ENCODE results near the gene GRK5.

Gene GRK5

GRCh38 chr10:119398996-119399395 is 191.6 kb downstream of the GRK5 start:
- POLR2A ChIA-PET: no interaction called here
- no peak for TF ChIP-seq PKNOX1 (IDR thresholded peaks at IDR 0.05)
- no peak for TF ChIP-seq FOXA1 (IDR thresholded peaks at IDR 0.05)
- no peak for TF ChIP-seq LEF1 (IDR thresholded peaks at IDR 0.05; ENCODE audit: borderline replicate concordance)
- no peak for TF ChIP-seq ELF4 (IDR thresholded peaks at IDR 0.05)
- no peak for TF ChIP-seq SP1 (IDR thresholded peaks at IDR 0.05)
- no peak for TF ChIP-seq NFRKB (IDR thresholded peaks at IDR 0.05)
- TF ChIP-seq SUZ12 (IDR thresholded peaks at IDR 0.05): no peak
- TF ChIP-seq FOXM1 (IDR thresholded peaks at IDR 0.05; ENCODE audit: borderline replicate concordance): no peak
- no peak for TF ChIP-seq FOXK2 (IDR thresholded peaks at IDR 0.05)
- no peak for TF ChIP-seq HDGF (IDR thresholded peaks at IDR 0.05; ENCODE audit: borderline replicate concordance)
- no peak for TF ChIP-seq CTBP1 (IDR thresholded peaks at IDR 0.05; ENCODE audit: borderline replicate concordance)
- no peak for TF ChIP-seq ZNF384 (IDR thresholded peaks at IDR 0.05)
- TF ChIP-seq L3MBTL2 (conservative IDR thresholded peaks at IDR 0.05): no peak
- no peak for TF ChIP-seq TARDBP (IDR thresholded peaks at IDR 0.05)
- no peak for TF ChIP-seq BHLHE40 (IDR thresholded peaks at IDR 0.05; ENCODE audit: borderline replicate concordance)
- TF ChIP-seq ARNT (IDR thresholded peaks at IDR 0.05): no peak
- DNase-seq (ENCODE audit: extremely low spot score): no peak
- CTCF ChIA-PET: no interaction called here

GRCh38 chr10:119399466-119399865 is 192.1 kb downstream of the GRK5 start:
- DNase-seq (ENCODE audit: extremely low spot score): no peak
- CTCF ChIA-PET: no interaction called here
- POLR2A ChIA-PET: no interaction called here
- TF ChIP-seq SUZ12 (IDR thresholded peaks at IDR 0.05) (no peak), CTBP1 (IDR thresholded peaks at IDR 0.05; ENCODE audit: borderline replicate concordance) (no peak), BHLHE40 (IDR thresholded peaks at IDR 0.05; ENCODE audit: borderline replicate concordance) (no peak), ZNF384 (IDR thresholded peaks at IDR 0.05) (no peak), FOXK2 (IDR thresholded peaks at IDR 0.05) (no peak), NFRKB (IDR thresholded peaks at IDR 0.05) (no peak), L3MBTL2 (conservative IDR thresholded peaks at IDR 0.05) (no peak), LEF1 (IDR thresholded peaks at IDR 0.05; ENCODE audit: borderline replicate concordance) (no peak), HDGF (IDR thresholded peaks at IDR 0.05; ENCODE audit: borderline replicate concordance) (no peak), TARDBP (IDR thresholded peaks at IDR 0.05) (no peak), SP1 (IDR thresholded peaks at IDR 0.05) (no peak)

- DNase-seq (ENCODE audit: extremely low spot score): no peak
- TF ChIP-seq ARNT (IDR thresholded peaks at IDR 0.05) (no peak), ELF4 (IDR thresholded peaks at IDR 0.05) (no peak), ZNF384 (IDR thresholded peaks at IDR 0.05) (no peak), FOXM1 (IDR thresholded peaks at IDR 0.05; ENCODE audit: borderline replicate concordance) (no peak), CTBP1 (IDR thresholded peaks at IDR 0.05; ENCODE audit: borderline replicate concordance) (no peak), L3MBTL2 (conservative IDR thresholded peaks at IDR 0.05) (no peak), SP1 (IDR thresholded peaks at IDR 0.05) (no peak), PKNOX1 (IDR thresholded peaks at IDR 0.05) (no peak), HDGF (IDR thresholded peaks at IDR 0.05; ENCODE audit: borderline replicate concordance) (no peak), SUZ12 (IDR thresholded peaks at IDR 0.05) (no peak), FOXK2 (IDR thresholded peaks at IDR 0.05) (no peak), NFRKB (IDR thresholded peaks at IDR 0.05) (no peak), TARDBP (IDR thresholded peaks at IDR 0.05) (no peak), FOXA1 (IDR thresholded peaks at IDR 0.05) (no peak), BHLHE40 (IDR thresholded peaks at IDR 0.05; ENCODE audit: borderline replicate concordance) (no peak), LEF1 (IDR thresholded peaks at IDR 0.05; ENCODE audit: borderline replicate concordance) (no peak)
- ChIA-PET POLR2A (interaction anchor here (1.4 kb wide), 1 partner anchor 195 kb away, joined by 4 read pairs; the partner anchor contains the start of gene GRK5), CTCF (interaction anchor here (1.2 kb wide), 1 partner anchor 203 kb away, joined by 3 read pairs; no protein-coding TSS in a partner anchor)
These were observed 194.5 kb downstream of the GRK5 start for GRCh38 chr10:119401671-119402395.

- ChIA-PET POLR2A (no interaction called here), CTCF (no interaction called here)
- TF ChIP-seq SP1 (IDR thresholded peaks at IDR 0.05) (no peak), ELF4 (IDR thresholded peaks at IDR 0.05) (no peak), LEF1 (IDR thresholded peaks at IDR 0.05; ENCODE audit: borderline replicate concordance) (no peak), FOXM1 (IDR thresholded peaks at IDR 0.05; ENCODE audit: borderline replicate concordance) (no peak), CTBP1 (IDR thresholded peaks at IDR 0.05; ENCODE audit: borderline replicate concordance) (no peak), HDGF (IDR thresholded peaks at IDR 0.05; ENCODE audit: borderline replicate concordance) (no peak)
- no peak for DNase-seq (ENCODE audit: extremely low spot score)
These were observed 196.6 kb downstream of the GRK5 start for GRCh38 chr10:119403921-119404320.

GRCh38 chr10:119404719-119405519 is 197.5 kb downstream of the GRK5 start:
- POLR2A ChIA-PET: no interaction called here
- CTCF ChIA-PET: no interaction called here
- TF ChIP-seq PKNOX1 (IDR thresholded peaks at IDR 0.05): no peak
- no peak for TF ChIP-seq ELF4 (IDR thresholded peaks at IDR 0.05)
- TF ChIP-seq FOXA1 (IDR thresholded peaks at IDR 0.05): no peak
- no peak for TF ChIP-seq FOXK2 (IDR thresholded peaks at IDR 0.05)
- DNase-seq (ENCODE audit: extremely low spot score): no peak

- ChIA-PET CTCF (no interaction called here), POLR2A (no interaction called here)
- TF ChIP-seq SUZ12 (IDR thresholded peaks at IDR 0.05) (no peak), ZNF384 (IDR thresholded peaks at IDR 0.05) (no peak), ARNT (IDR thresholded peaks at IDR 0.05) (no peak), FOXA1 (IDR thresholded peaks at IDR 0.05) (no peak), SP1 (IDR thresholded peaks at IDR 0.05) (no peak), CTBP1 (IDR thresholded peaks at IDR 0.05; ENCODE audit: borderline replicate concordance) (no peak), FOXK2 (IDR thresholded peaks at IDR 0.05) (no peak), LEF1 (IDR thresholded peaks at IDR 0.05; ENCODE audit: borderline replicate concordance) (no peak), PKNOX1 (IDR thresholded peaks at IDR 0.05) (no peak), BHLHE40 (IDR thresholded peaks at IDR 0.05; ENCODE audit: borderline replicate concordance) (no peak), FOXM1 (IDR thresholded peaks at IDR 0.05; ENCODE audit: borderline replicate concordance) (no peak), ELF4 (IDR thresholded peaks at IDR 0.05) (no peak), NFRKB (IDR thresholded peaks at IDR 0.05) (no peak), HDGF (IDR thresholded peaks at IDR 0.05; ENCODE audit: borderline replicate concordance) (no peak)
- no peak for DNase-seq (ENCODE audit: extremely low spot score)
These were observed 198.1 kb downstream of the GRK5 start for GRCh38 chr10:119405520-119405807.

Measured in HEK293T (cell line).